H9 (cell line): ENCODE results near the gene DIPK1C. TPM values are rescaled to one million over a fixed set of nuclear protein-coding genes. Genes with fewer than 3 reads are reported as not detected.

Experiments
- DNase-seq: peaks from one replicate; pipeline ENCODE4 v3.0.0-alpha.2; 2017
- H2AFZ ChIP-seq: one replicate; pipeline ENCODE4 v1.6.1; 2013; ENCODE audit warnings: mild to moderate bottlenecking, low read length, control low read depth, moderate library complexity
- H2AK5ac ChIP-seq: 2 replicates; pipeline ENCODE4 v1.6.1; 2013; ENCODE audit warnings: low read length, control low read depth, mixed read lengths; ENCODE audit not compliant: insufficient read length
- H2BK120ac ChIP-seq: one replicate; pipeline ENCODE4 v1.6.1; 2013; ENCODE audit warnings: low read depth, mild to moderate bottlenecking, low read length, control low read depth, inconsistent platforms; ENCODE audit not compliant: poor library complexity, severe bottlenecking
- H2BK12ac ChIP-seq: 2 replicates; pipeline ENCODE4 v1.6.1; 2013; ENCODE audit warnings: low read length, control low read depth, mixed read lengths, low read depth; ENCODE audit not compliant: insufficient read length
- H2BK15ac ChIP-seq: 2 replicates; pipeline ENCODE4 v1.6.1; 2013; ENCODE audit warnings: low read depth, low read length, control low read depth
- H2BK20ac ChIP-seq: one replicate; pipeline ENCODE4 v1.6.1; 2013; ENCODE audit warnings: low read depth, mild to moderate bottlenecking, low read length, control low read depth, inconsistent platforms; ENCODE audit not compliant: poor library complexity, severe bottlenecking
- H2BK5ac ChIP-seq: 2 replicates; pipeline ENCODE4 v1.6.1; 2013; ENCODE audit warnings: low read length, control low read depth, mixed read lengths; ENCODE audit not compliant: insufficient read length
- H3K14ac ChIP-seq: 2 replicates; pipeline ENCODE4 v1.6.1; 2013; ENCODE audit warnings: low read length, control low read depth; ENCODE audit not compliant: insufficient read depth
- H3K18ac ChIP-seq: 2 replicates; pipeline ENCODE4 v1.6.1; 2013; ENCODE audit warnings: low read depth, mild to moderate bottlenecking, mixed read lengths, low read length, control low read depth; ENCODE audit not compliant: insufficient read length
- H3K23ac ChIP-seq: 2 replicates; pipeline ENCODE4 v1.6.1; 2013; ENCODE audit warnings: low read length, control low read depth, mixed read lengths, low read depth; ENCODE audit not compliant: insufficient read length
- H3K23me2 ChIP-seq: 2 replicates; pipeline ENCODE4 v1.6.1; 2013; ENCODE audit warnings: low read depth, mild to moderate bottlenecking, mixed read lengths, low read length, control low read depth; ENCODE audit not compliant: insufficient read length, poor library complexity, severe bottlenecking
- H3K27ac ChIP-seq: 2 replicates; pipeline ENCODE4 v1.5.1; 2013; ENCODE audit warnings: low read length, control low read depth, mixed read lengths, low read depth; ENCODE audit not compliant: insufficient read length
- H3K27me3 ChIP-seq: 2 replicates; pipeline ENCODE4 v1.6.1; 2013; ENCODE audit warnings: low read length, control low read depth, inconsistent platforms; ENCODE audit not compliant: insufficient read depth
- H3K4ac ChIP-seq: 2 replicates; pipeline ENCODE4 v1.6.1; 2013; ENCODE audit warnings: low read depth, mild to moderate bottlenecking, control low read depth, inconsistent platforms, low read length, moderate library complexity
- H3K4me1 ChIP-seq: 2 replicates; pipeline ENCODE4 v1.6.1; 2013; ENCODE audit warnings: low read length, control low read depth, inconsistent platforms; ENCODE audit not compliant: insufficient read depth
- H3K4me2 ChIP-seq: 2 replicates; pipeline ENCODE4 v1.6.1; 2013; ENCODE audit warnings: low read length, control low read depth, mixed read lengths; ENCODE audit not compliant: insufficient read length, insufficient read depth
- H3K56ac ChIP-seq: 2 replicates; pipeline ENCODE4 v1.6.1; 2013; ENCODE audit warnings: low read depth, mild to moderate bottlenecking, mixed read lengths, low read length, control low read depth; ENCODE audit not compliant: insufficient read length
- H3K79me1 ChIP-seq: 2 replicates; pipeline ENCODE4 v1.6.1; 2013; ENCODE audit warnings: low read depth, mild to moderate bottlenecking, moderate library complexity, low read length, control low read depth, inconsistent platforms; ENCODE audit not compliant: insufficient read depth, poor library complexity, severe bottlenecking
- H3K79me2 ChIP-seq: 2 replicates; pipeline ENCODE4 v1.6.1; 2013; ENCODE audit warnings: low read length, control low read depth, inconsistent platforms; ENCODE audit not compliant: insufficient read depth
- H3K9ac ChIP-seq: 2 replicates; pipeline ENCODE4 v1.6.1; 2013; ENCODE audit warnings: low read length, control low read depth, mixed read lengths; ENCODE audit not compliant: insufficient read length; ENCODE audit errors: extremely low read depth
- H3K9me3 ChIP-seq: one replicate; pipeline ENCODE4 v1.6.1; 2013; ENCODE audit warnings: low read depth, low read length, inconsistent platforms; ENCODE audit not compliant: control insufficient read depth
- H3T11ph ChIP-seq: one replicate; pipeline ENCODE4 v1.6.1; 2013; ENCODE audit warnings: mild to moderate bottlenecking, low read length, control low read depth, inconsistent platforms
- H4K20me1 ChIP-seq: one replicate; pipeline ENCODE4 v1.6.1; 2013; ENCODE audit not compliant: control insufficient read depth, insufficient read length, insufficient read depth
- H4K5ac ChIP-seq: 2 replicates; pipeline ENCODE4 v1.6.1; 2013; ENCODE audit warnings: low read depth, mild to moderate bottlenecking, mixed read lengths, low read length, control low read depth; ENCODE audit not compliant: insufficient read length
- H4K8ac ChIP-seq: replicated peaks from 2 replicates; pipeline ENCODE4 v1.6.1; 2013; ENCODE audit warnings: low read length, control low read depth, mixed read lengths, low read depth; ENCODE audit not compliant: insufficient read length
- H4K91ac ChIP-seq: 2 replicates; pipeline ENCODE4 v1.6.1; 2013; ENCODE audit warnings: low read depth, mild to moderate bottlenecking, moderate library complexity, mixed read lengths, low read length, control low read depth; ENCODE audit not compliant: insufficient read length
- H3K27ac Mint-ChIP-seq, 3 experiments: 2 replicates in 2 of 3; 3 replicates in 1 of 3; pipeline ENCODE4 v1.8.0; 2020 to 2021; ENCODE audit warnings: mixed read lengths in 3 of 3, mild to moderate bottlenecking in 1 of 3, moderate library complexity in 1 of 3
- H3K27me3 Mint-ChIP-seq: 2 replicates; pipeline ENCODE4 v1.8.0; 2021; ENCODE audit warnings: low read depth, mild to moderate bottlenecking, moderate library complexity, mixed read lengths
- H3K36me3 Mint-ChIP-seq, 3 experiments: 2 replicates in 2 of 3; 3 replicates in 1 of 3; pipeline ENCODE4 v1.8.0; 2020 to 2021; ENCODE audit warnings: low read depth in 3 of 3, mixed read lengths in 3 of 3; ENCODE audit not compliant: insufficient read depth in 1 of 3
- H3K4me1 Mint-ChIP-seq, 2 experiments: 2 replicates each; pipeline ENCODE4 v1.8.0; 2020; ENCODE audit warnings: mixed read lengths in 2 of 2
- H3K4me3 Mint-ChIP-seq, 2 experiments: 2 replicates in 1 of 2; 3 replicates in 1 of 2; pipeline ENCODE4 v1.8.0; 2020 to 2021; ENCODE audit warnings: mild to moderate bottlenecking in 2 of 2, mixed read lengths in 2 of 2, moderate library complexity in 1 of 2
- H3K9me3 Mint-ChIP-seq, 2 experiments: 2 replicates in 1 of 2; 3 replicates in 1 of 2; pipeline ENCODE4 v1.8.0; 2020; ENCODE audit warnings: mild to moderate bottlenecking in 2 of 2, mixed read lengths in 2 of 2, moderate library complexity in 1 of 2
- WGBS: extraction: QIAGEN DNeasy Blood & Tissue Kit; methylation state at CpG from one replicate; pipeline ENCODE4 v1.1.7; 2013; ENCODE audit warnings: missing lambda C conversion rate, low lambda C conversion rate, mixed read lengths; ENCODE audit not compliant: insufficient read length; ENCODE audit errors: extremely low coverage; 5-methylcytosine and 5-hydroxymethylcytosine counted together
- total RNA-seq: library from RNA; stranded (reverse); gene quantifications from 2 replicates; pipeline ENCODE4 v1.2.1, GENCODE V29; 2021
- TF ChIP-seq, protein P1 (sequence below): fragments of 200-600 bp; sonication (generic); conservative IDR thresholded peaks from 3 replicates; pipeline ENCODE4 v1.8.0; 2021; ENCODE audit warnings: antibody characterized with exemption, mild to moderate bottlenecking

The DIPK1C gene
- total RNA-seq, 1 experiment from 2014 or later = not detected

- no peak overlapping the region for H2BK12ac ChIP-seq
- WGBS = no CpG with 5 or more reads among the region's 4 CpGs
- no peak overlapping the region for H3K18ac ChIP-seq
- H3K27me3 ChIP-seq = no peaks in the 10 kb centered on the region
- H3T11ph ChIP-seq = no peak overlapping the region
- no peak overlapping the region for H3K56ac ChIP-seq
- no peak overlapping the region for H2AK5ac ChIP-seq
- no peak overlapping the region for H2BK120ac ChIP-seq
- H3K23ac ChIP-seq = no peak overlapping the region
- Mint-ChIP-seq H3K4me3 (no peak overlapping the region), H3K36me3 (no peaks in the 10 kb centered on the region), H3K27me3 (peaks cover 15% of the 10 kb centered on the region), H3K4me1 (no peaks in the 10 kb centered on the region), H3K9me3 (peaks cover 2 to 9% of the 10 kb centered on the region in 2 experiments; a peak in 3 of 5 replicates), H3K27ac (no peak overlapping the region)
- no peak overlapping the region for H4K91ac ChIP-seq
- no peak overlapping the region for H2AFZ ChIP-seq
- no peaks in the 10 kb centered on the region for H3K23me2 ChIP-seq
- H4K20me1 ChIP-seq = no peaks in the 10 kb centered on the region
- H3K14ac ChIP-seq = no peak overlapping the region
- no peak overlapping the region for H3K4ac ChIP-seq
- H2BK5ac ChIP-seq = no peak overlapping the region
- H3K79me2 ChIP-seq = no peaks in the 10 kb centered on the region
- H2BK20ac ChIP-seq = no peak overlapping the region
- H3K4me1 ChIP-seq = no peaks in the 10 kb centered on the region
- no peaks in the 10 kb centered on the region for H3K9me3 ChIP-seq
- no peak overlapping the region for H3K9ac ChIP-seq
- H3K4me2 ChIP-seq = no peak overlapping the region
- H4K8ac ChIP-seq = no peak overlapping the region
- TF ChIP-seq, protein P1, sequence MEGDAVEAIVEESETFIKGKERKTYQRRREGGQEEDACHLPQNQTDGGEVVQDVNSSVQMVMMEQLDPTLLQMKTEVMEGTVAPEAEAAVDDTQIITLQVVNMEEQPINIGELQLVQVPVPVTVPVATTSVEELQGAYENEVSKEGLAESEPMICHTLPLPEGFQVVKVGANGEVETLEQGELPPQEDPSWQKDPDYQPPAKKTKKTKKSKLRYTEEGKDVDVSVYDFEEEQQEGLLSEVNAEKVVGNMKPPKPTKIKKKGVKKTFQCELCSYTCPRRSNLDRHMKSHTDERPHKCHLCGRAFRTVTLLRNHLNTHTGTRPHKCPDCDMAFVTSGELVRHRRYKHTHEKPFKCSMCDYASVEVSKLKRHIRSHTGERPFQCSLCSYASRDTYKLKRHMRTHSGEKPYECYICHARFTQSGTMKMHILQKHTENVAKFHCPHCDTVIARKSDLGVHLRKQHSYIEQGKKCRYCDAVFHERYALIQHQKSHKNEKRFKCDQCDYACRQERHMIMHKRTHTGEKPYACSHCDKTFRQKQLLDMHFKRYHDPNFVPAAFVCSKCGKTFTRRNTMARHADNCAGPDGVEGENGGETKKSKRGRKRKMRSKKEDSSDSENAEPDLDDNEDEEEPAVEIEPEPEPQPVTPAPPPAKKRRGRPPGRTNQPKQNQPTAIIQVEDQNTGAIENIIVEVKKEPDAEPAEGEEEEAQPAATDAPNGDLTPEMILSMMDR = no peak
- no peak overlapping the region for H4K5ac ChIP-seq
- DNase-seq = no peak
- no peak overlapping the region for H3K27ac ChIP-seq
- H2BK15ac ChIP-seq = no peak overlapping the region
- no peaks in the 10 kb centered on the region for H3K79me1 ChIP-seq
Measured at GRCh38 chr18:74465775-74466174, 8.7 kb upstream of the DIPK1C start.
